ENCODE results near the gene CAPG. TPM values are rescaled to one million over a fixed set of nuclear protein-coding genes. Genes with fewer than 3 reads are reported as not detected.

CAPG gene
- total and polyA plus RNA-seq, 9 of the 15 experiments (the other 6 are each of a cell fraction or from before 2014, with no cell fraction given) = 10.6 to 90.4 (median 56.0) TPM

Small RNA genes lying within 50 kb of the gene (small RNA-seq; reads per million reads assigned to genes)
- gene AC062037.1 (not detected), gene AC062037.2 (not detected), gene RF00019 (not detected), gene RN7SL113P (not detected), gene RN7SL251P (not detected)

Other genes starting within 250 kb of the CAPG start
Only the 7 nearest of the 12 such genes appear.
- 35.9 and 40.7 TPM in 2 replicates for gene TGOLN2, start 82.4 kb downstream of the CAPG start, total RNA-seq (2014; rRNA removed)
- 28.3 and 32.1 TPM in 2 replicates for gene TGOLN2, start 82.4 kb downstream of the CAPG start, total RNA-seq (2014; rRNA removed; fragmentation: Illumina TruSeq; extraction: Trizol)
- 30.7 and 31.9 TPM in 2 replicates for gene TGOLN2, start 82.4 kb downstream of the CAPG start, total RNA-seq (2015; rRNA removed; fragmentation: Illumina TruSeq; extraction: Trizol)
- 47.4 and 48.0 TPM in 2 replicates for gene TGOLN2, start 82.4 kb downstream of the CAPG start, total RNA-seq (2021)
- gene TGOLN2, start 82.4 kb downstream of the CAPG start, polyA plus RNA-seq (2011; rRNA removed) = 38.9 and 61.7 TPM in 2 replicates
- 60.5 and 66.5 TPM in 2 replicates for gene TGOLN2, start 82.4 kb downstream of the CAPG start, polyA plus RNA-seq (2014; fragmentation: Illumina TruSeq; extraction: Trizol)
- 10 to 100 TPM; 13.0 to 18.0 TPM for gene TGOLN2, start 82.4 kb downstream of the CAPG start, polyA plus RNA-seq (2014; fragmentation: Nextera tagmentation; extraction: Ambion mirVana)
- gene TGOLN2, start 82.4 kb downstream of the CAPG start, polyA plus RNA-seq (2014; rRNA removed) = 52.1 and 53.1 TPM in 2 replicates
- gene RETSAT, start 55.8 kb downstream of the CAPG start, total RNA-seq (2014; rRNA removed) = 12.3 and 15.6 TPM in 2 replicates
- 13.2 and 14.4 TPM in 2 replicates for gene RETSAT, start 55.8 kb downstream of the CAPG start, total RNA-seq (2014; rRNA removed; fragmentation: Illumina TruSeq; extraction: Trizol)
- 17.9 and 20.0 TPM in 2 replicates for gene RETSAT, start 55.8 kb downstream of the CAPG start, total RNA-seq (2015; rRNA removed; fragmentation: Illumina TruSeq; extraction: Trizol)
- gene RETSAT, start 55.8 kb downstream of the CAPG start, total RNA-seq (2021) = 19.5 and 20.1 TPM in 2 replicates
- 16.8 and 18.3 TPM in 2 replicates for gene RETSAT, start 55.8 kb downstream of the CAPG start, polyA plus RNA-seq (2011; rRNA removed)
- gene RETSAT, start 55.8 kb downstream of the CAPG start, polyA plus RNA-seq (2014; fragmentation: Illumina TruSeq; extraction: Trizol) = 18.7 and 21.6 TPM in 2 replicates
- 1 to 10 TPM; 1.9 to 5.6 TPM for gene RETSAT, start 55.8 kb downstream of the CAPG start, polyA plus RNA-seq (2014; fragmentation: Nextera tagmentation; extraction: Ambion mirVana)
- 13.8 and 16.5 TPM in 2 replicates for gene RETSAT, start 55.8 kb downstream of the CAPG start, polyA plus RNA-seq (2014; rRNA removed)
- 6.2 and 9.8 TPM in 2 replicates for gene ELMOD3, start 55.6 kb downstream of the CAPG start, total RNA-seq (2014; rRNA removed)
- 10.5 and 11.6 TPM in 2 replicates for gene ELMOD3, start 55.6 kb downstream of the CAPG start, total RNA-seq (2014; rRNA removed; fragmentation: Illumina TruSeq; extraction: Trizol)
- gene ELMOD3, start 55.6 kb downstream of the CAPG start, total RNA-seq (2015; rRNA removed; fragmentation: Illumina TruSeq; extraction: Trizol) = 12.4 and 14.5 TPM in 2 replicates
- 7.8 and 9.2 TPM in 2 replicates for gene ELMOD3, start 55.6 kb downstream of the CAPG start, total RNA-seq (2021)
- gene ELMOD3, start 55.6 kb downstream of the CAPG start, polyA plus RNA-seq (2011; rRNA removed) = 14.5 and 18.7 TPM in 2 replicates
- 11.1 and 14.3 TPM in 2 replicates for gene ELMOD3, start 55.6 kb downstream of the CAPG start, polyA plus RNA-seq (2014; fragmentation: Illumina TruSeq; extraction: Trizol)
- gene ELMOD3, start 55.6 kb downstream of the CAPG start, polyA plus RNA-seq (2014; fragmentation: Nextera tagmentation; extraction: Ambion mirVana) = 1 to 10 TPM; 2.7 to 6.4 TPM
- gene ELMOD3, start 55.6 kb downstream of the CAPG start, polyA plus RNA-seq (2014; rRNA removed) = 14.5 and 14.6 TPM in 2 replicates
- gene SH2D6, start 8.3 kb upstream of the CAPG start, total RNA-seq (2014; rRNA removed) = 0.20 TPM in 1 of 2 replicates, not detected in the other
- 0.76 TPM in 1 of 2 replicates, not detected in the other for gene SH2D6, start 8.3 kb upstream of the CAPG start, total RNA-seq (2014; rRNA removed; fragmentation: Illumina TruSeq; extraction: Trizol)
- 0.14 TPM in 1 of 2 replicates, not detected in the other for gene SH2D6, start 8.3 kb upstream of the CAPG start, total RNA-seq (2015; rRNA removed; fragmentation: Illumina TruSeq; extraction: Trizol)
- 0.33 and 0.36 TPM in 2 replicates for gene SH2D6, start 8.3 kb upstream of the CAPG start, total RNA-seq (2021)
- gene SH2D6, start 8.3 kb upstream of the CAPG start, polyA plus RNA-seq (2011; rRNA removed) = 0.34 and 0.46 TPM in 2 replicates
- gene SH2D6, start 8.3 kb upstream of the CAPG start, polyA plus RNA-seq (2014; fragmentation: Illumina TruSeq; extraction: Trizol) = not detected in 2 replicates
- under 1 TPM; 0.07 to 0.21 TPM for gene SH2D6, start 8.3 kb upstream of the CAPG start, polyA plus RNA-seq (2014; fragmentation: Nextera tagmentation; extraction: Ambion mirVana)
- gene SH2D6, start 8.3 kb upstream of the CAPG start, polyA plus RNA-seq (2014; rRNA removed) = 0.41 and 1.2 TPM in 2 replicates
- 176 and 192 TPM in 2 replicates for gene MAT2A, start 128.8 kb upstream of the CAPG start, total RNA-seq (2014; rRNA removed)
- 236 and 242 TPM in 2 replicates for gene MAT2A, start 128.8 kb upstream of the CAPG start, total RNA-seq (2014; rRNA removed; fragmentation: Illumina TruSeq; extraction: Trizol)
- 215 and 240 TPM in 2 replicates for gene MAT2A, start 128.8 kb upstream of the CAPG start, total RNA-seq (2015; rRNA removed; fragmentation: Illumina TruSeq; extraction: Trizol)
- gene MAT2A, start 128.8 kb upstream of the CAPG start, total RNA-seq (2021) = 376 and 394 TPM in 2 replicates
- gene MAT2A, start 128.8 kb upstream of the CAPG start, polyA plus RNA-seq (2011; rRNA removed) = 606 and 1,027 TPM in 2 replicates
- 324 and 385 TPM in 2 replicates for gene MAT2A, start 128.8 kb upstream of the CAPG start, polyA plus RNA-seq (2014; fragmentation: Illumina TruSeq; extraction: Trizol)
- gene MAT2A, start 128.8 kb upstream of the CAPG start, polyA plus RNA-seq (2014; fragmentation: Nextera tagmentation; extraction: Ambion mirVana) = 100 to 1,000 TPM; 130 to 197 TPM
- 582 and 610 TPM in 2 replicates for gene MAT2A, start 128.8 kb upstream of the CAPG start, polyA plus RNA-seq (2014; rRNA removed)
- gene GGCX, start 151.1 kb upstream of the CAPG start, total RNA-seq (2014; rRNA removed) = 14.4 and 18.5 TPM in 2 replicates
- gene GGCX, start 151.1 kb upstream of the CAPG start, total RNA-seq (2014; rRNA removed; fragmentation: Illumina TruSeq; extraction: Trizol) = 23.9 and 24.2 TPM in 2 replicates
- 19.7 and 21.2 TPM in 2 replicates for gene GGCX, start 151.1 kb upstream of the CAPG start, total RNA-seq (2015; rRNA removed; fragmentation: Illumina TruSeq; extraction: Trizol)
- 28.1 and 28.4 TPM in 2 replicates for gene GGCX, start 151.1 kb upstream of the CAPG start, total RNA-seq (2021)
- gene GGCX, start 151.1 kb upstream of the CAPG start, polyA plus RNA-seq (2011; rRNA removed) = 12.5 and 29.2 TPM in 2 replicates
- gene GGCX, start 151.1 kb upstream of the CAPG start, polyA plus RNA-seq (2014; fragmentation: Illumina TruSeq; extraction: Trizol) = 22.7 and 23.4 TPM in 2 replicates
- 10 to 100 TPM; 46.7 to 47.1 TPM for gene GGCX, start 151.1 kb upstream of the CAPG start, polyA plus RNA-seq (2014; fragmentation: Nextera tagmentation; extraction: Ambion mirVana)
- 29.6 and 31.0 TPM in 2 replicates for gene GGCX, start 151.1 kb upstream of the CAPG start, polyA plus RNA-seq (2014; rRNA removed)
- 146 and 183 TPM in 2 replicates for gene VAMP8, start 167.2 kb upstream of the CAPG start, total RNA-seq (2014; rRNA removed)
- 107 and 129 TPM in 2 replicates for gene VAMP8, start 167.2 kb upstream of the CAPG start, total RNA-seq (2014; rRNA removed; fragmentation: Illumina TruSeq; extraction: Trizol)
- 96.4 and 109 TPM in 2 replicates for gene VAMP8, start 167.2 kb upstream of the CAPG start, total RNA-seq (2015; rRNA removed; fragmentation: Illumina TruSeq; extraction: Trizol)
- gene VAMP8, start 167.2 kb upstream of the CAPG start, total RNA-seq (2021) = 140 and 149 TPM in 2 replicates
- gene VAMP8, start 167.2 kb upstream of the CAPG start, polyA plus RNA-seq (2011; rRNA removed) = 184 and 340 TPM in 2 replicates
- gene VAMP8, start 167.2 kb upstream of the CAPG start, polyA plus RNA-seq (2014; fragmentation: Illumina TruSeq; extraction: Trizol) = 301 and 302 TPM in 2 replicates
- gene VAMP8, start 167.2 kb upstream of the CAPG start, polyA plus RNA-seq (2014; fragmentation: Nextera tagmentation; extraction: Ambion mirVana) = 100 to 1,000 TPM; 566 to 571 TPM
- 248 and 255 TPM in 2 replicates for gene VAMP8, start 167.2 kb upstream of the CAPG start, polyA plus RNA-seq (2014; rRNA removed)